ENCODE results near the gene MRTO4. TPM values are rescaled to one million over a fixed set of nuclear protein-coding genes. Genes with fewer than 3 reads are reported as not detected.

The MRTO4 gene
- polyA plus RNA-seq, 3 donors = 4.9 to 8.7 (median 8.4) TPM

GRCh38 chr1:19250629-19251304 lies 838 bp upstream of the MRTO4 start:
- TF ChIP-seq CTCF (IDR thresholded peaks at IDR 0.05) = no peak
- Mint-ChIP-seq H3K4me3 (peak overlapping the region; percentile 90 to 93), H3K27me3 (ENCODE audit: low read depth in 3 of 3) (no peaks in the 10 kb centered on the region), H3K36me3 (peaks cover 10 to 23% of the 10 kb centered on the region in 2 donors), H3K4me1 (peaks cover 24% of the 10 kb centered on the region), H3K27ac (peak overlapping the region; percentile 90 to 98 (median 94)), H3K9me3 (no peaks in the 10 kb centered on the region)
- peak overlapping the region; percentile 84 for H3K4me2 ChIP-seq (replicated peaks; ENCODE audit: extremely low read depth, low read length, poor library complexity, severe bottlenecking)
- WGBS (ENCODE audit: insufficient coverage) = 0% methylated on average over 4 of the region's 14 CpGs
- peak overlapping the region; percentile 90 for H3K9ac ChIP-seq (ENCODE audit: insufficient read depth, low read length, poor library complexity, severe bottlenecking)
- H2AFZ ChIP-seq (ENCODE audit: insufficient read depth, low read depth, low read length, poor library complexity, severe bottlenecking) = peak overlapping the region; percentile 86
- no peaks in the 10 kb centered on the region for H3K9me3 ChIP-seq (replicated peaks in 1 of 2; ENCODE audit: control insufficient read depth in 1 of 2, insufficient read depth in 1 of 2, low read length in 2 of 2)
- H3K27ac ChIP-seq (ENCODE audit: low read depth in 1 of 2, low read length in 2 of 2) = peak overlapping the region; percentile 70 to 96
- intact Hi-C loops (cut with micrococcal nuclease) = loop anchor here in 1 of 2 donors (5.0 kb wide), 1 partner anchor 62 kb away; the partner anchor contains the start of genes AKR7A2 and SLC66A1
- H3K79me2 ChIP-seq (ENCODE audit: insufficient read depth, low read length) = peaks cover 84% of the 10 kb centered on the region
- DNase-seq = no peak
- peak overlapping the region; percentile 67 to 87 (median 85) for H3K4me3 ChIP-seq (replicated peaks in 1 of 3; ENCODE audit: low read depth in 2 of 3, low read length in 3 of 3)
- H3K36me3 ChIP-seq (replicated peaks in 1 of 2; ENCODE audit: control insufficient read depth in 1 of 2, insufficient read depth in 2 of 2, low read length in 2 of 2) = peaks cover 3 to 16% of the 10 kb centered on the region in 2 donors
- no peaks in the 10 kb centered on the region for H3K27me3 ChIP-seq (ENCODE audit: control insufficient read depth in 2 of 2, insufficient read depth in 2 of 2, low read length in 2 of 2)
- peaks cover 6% of the 10 kb centered on the region for H4K20me1 ChIP-seq (ENCODE audit: insufficient read depth, low read length)
- H3K4me1 ChIP-seq (ENCODE audit: control insufficient read depth in 1 of 2, insufficient read depth in 2 of 2, low read length in 2 of 2) = peaks cover 23 to 35% of the 10 kb centered on the region in 2 donors

GRCh38 chr1:19254416-19254815 lies 2.8 kb downstream of the MRTO4 start:
- DNase-seq = no peak
- Mint-ChIP-seq H3K27me3 (ENCODE audit: low read depth in 3 of 3) (peaks cover 0 to 2% (median 0%) of the 10 kb centered on the region in 3 donors), H3K27ac (no peak overlapping the region), H3K36me3 (peaks cover 38 to 47% of the 10 kb centered on the region in 2 donors), H3K4me1 (peaks cover 24% of the 10 kb centered on the region), H3K9me3 (no peaks in the 10 kb centered on the region), H3K4me3 (no peak overlapping the region)
- Histone ChIP-seq H2AFZ (ENCODE audit: insufficient read depth, low read depth, low read length, poor library complexity, severe bottlenecking) (no peak overlapping the region), H4K20me1 (ENCODE audit: insufficient read depth, low read length) (no peaks in the 10 kb centered on the region), H3K9ac (ENCODE audit: insufficient read depth, low read length, poor library complexity, severe bottlenecking) (no peak overlapping the region), H3K27ac (ENCODE audit: low read depth in 1 of 2, low read length in 2 of 2) (no peak overlapping the region), H3K79me2 (ENCODE audit: insufficient read depth, low read length) (peaks cover 52% of the 10 kb centered on the region), H3K4me2 (replicated peaks; ENCODE audit: extremely low read depth, low read length, poor library complexity, severe bottlenecking) (no peak overlapping the region), H3K36me3 (replicated peaks in 1 of 2; ENCODE audit: control insufficient read depth in 1 of 2, insufficient read depth in 2 of 2, low read length in 2 of 2) (peaks cover 34 to 49% of the 10 kb centered on the region in 2 donors), H3K4me1 (ENCODE audit: control insufficient read depth in 1 of 2, insufficient read depth in 2 of 2, low read length in 2 of 2) (peaks cover 23 to 35% of the 10 kb centered on the region in 2 donors), H3K4me3 (replicated peaks in 1 of 3; ENCODE audit: low read depth in 2 of 3, low read length in 3 of 3) (no peak overlapping the region), H3K27me3 (ENCODE audit: control insufficient read depth in 2 of 2, insufficient read depth in 2 of 2, low read length in 2 of 2) (no peaks in the 10 kb centered on the region), H3K9me3 (replicated peaks in 1 of 2; ENCODE audit: control insufficient read depth in 1 of 2, insufficient read depth in 1 of 2, low read length in 2 of 2) (no peaks in the 10 kb centered on the region)
- intact Hi-C loops (cut with micrococcal nuclease) = loop anchor here in 1 of 2 donors (5.0 kb wide), 1 partner anchor 58 kb away; the partner anchor contains the start of genes AKR7A2 and SLC66A1
- no peak for TF ChIP-seq CTCF (IDR thresholded peaks at IDR 0.05)

Data from CD14-positive monocyte (primary cell).